ENCODE measurements around the gene TKTL1.
"Not testable (repeated sequence)": the region's sequence is repeated elsewhere in the genome, so short reads cannot be mapped to it uniquely, and the experiment has no call there.

Gene TKTL1

GRCh38 chrX:154343063-154343462 lies 47.5 kb downstream of the TKTL1 start:
- in situ Hi-C loops (cut with MboI; ENCODE audit: low sequenced_read_pairs): not testable (repeated sequence)

GRCh38 chrX:154343620-154344019 lies 48.0 kb downstream of the TKTL1 start:
- in situ Hi-C loops (cut with MboI; ENCODE audit: low sequenced_read_pairs): not testable (repeated sequence)

- in situ Hi-C loops (cut with MboI; ENCODE audit: low sequenced_read_pairs): no loop called here
Observed at GRCh38 chrX:154348114-154348531, 52.5 kb downstream of the TKTL1 start.

- in situ Hi-C loops (cut with MboI; ENCODE audit: low sequenced_read_pairs): no loop called here
Observed at GRCh38 chrX:154348646-154349358, 53.2 kb downstream of the TKTL1 start.

- in situ Hi-C loops (cut with MboI; ENCODE audit: low sequenced_read_pairs): no loop called here
Observed at GRCh38 chrX:154349359-154349935, 53.9 kb downstream of the TKTL1 start.

GRCh38 chrX:154349979-154350378 lies 54.4 kb downstream of the TKTL1 start:
- in situ Hi-C loops (cut with MboI; ENCODE audit: low sequenced_read_pairs): no loop called here

- in situ Hi-C loops (cut with MboI; ENCODE audit: low sequenced_read_pairs): no loop called here
Observed at GRCh38 chrX:154350429-154351182, 55.0 kb downstream of the TKTL1 start.

GRCh38 chrX:154351183-154352011 lies 55.8 kb downstream of the TKTL1 start:
- in situ Hi-C loops (cut with MboI; ENCODE audit: low sequenced_read_pairs): no loop called here

- in situ Hi-C loops (cut with MboI; ENCODE audit: low sequenced_read_pairs): no loop called here
Observed at GRCh38 chrX:154352012-154352401, 56.4 kb downstream of the TKTL1 start.

GRCh38 chrX:154352466-154352865 lies 56.9 kb downstream of the TKTL1 start:
- in situ Hi-C loops (cut with MboI; ENCODE audit: low sequenced_read_pairs): no loop called here

GRCh38 chrX:154353172-154353843 lies 57.7 kb downstream of the TKTL1 start:
- in situ Hi-C loops (cut with MboI; ENCODE audit: low sequenced_read_pairs): no loop called here

GRCh38 chrX:154354013-154354412 lies 58.4 kb downstream of the TKTL1 start:
- in situ Hi-C loops (cut with MboI; ENCODE audit: low sequenced_read_pairs): no loop called here

GRCh38 chrX:154354516-154354915 lies 58.9 kb downstream of the TKTL1 start:
- in situ Hi-C loops (cut with MboI; ENCODE audit: low sequenced_read_pairs): no loop called here

GRCh38 chrX:154355094-154355775 lies 59.6 kb downstream of the TKTL1 start:
- in situ Hi-C loops (cut with MboI; ENCODE audit: low sequenced_read_pairs): no loop called here

- in situ Hi-C loops (cut with MboI; ENCODE audit: low sequenced_read_pairs): no loop called here
Observed at GRCh38 chrX:154355776-154356140, 60.2 kb downstream of the TKTL1 start.

GRCh38 chrX:154356596-154356995 lies 61.0 kb downstream of the TKTL1 start:
- in situ Hi-C loops (cut with MboI; ENCODE audit: low sequenced_read_pairs): no loop called here

- in situ Hi-C loops (cut with MboI; ENCODE audit: low sequenced_read_pairs): no loop called here
Observed at GRCh38 chrX:154357205-154357604, 61.6 kb downstream of the TKTL1 start.

- in situ Hi-C loops (cut with MboI; ENCODE audit: low sequenced_read_pairs): no loop called here
Observed at GRCh38 chrX:154358011-154358410, 62.4 kb downstream of the TKTL1 start.

GRCh38 chrX:154358829-154359228 lies 63.2 kb downstream of the TKTL1 start:
- in situ Hi-C loops (cut with MboI; ENCODE audit: low sequenced_read_pairs): no loop called here

All from HL-60/S4 (cell line).